GM19438 (cell line): ENCODE measurements around the gene UBR2.
"Not testable (repeated sequence)": the region's sequence is repeated elsewhere in the genome, so short reads cannot be mapped to it uniquely, and the experiment has no call there.

ENCODE experiments used
- ATAC-seq: cut with Tn5 transposase; IDR thresholded peaks from one replicate; pipeline ENCODE4 v1.9.1; 2021; ENCODE audit warnings: low read depth; ENCODE audit not compliant: unreplicated experiment

The UBR2 gene

GRCh38 chr6:42689371-42689770, 125.5 kb downstream of the UBR2 start:
- no peak for ATAC-seq

GRCh38 chr6:42690151-42690702, 126.4 kb downstream of the UBR2 start:
- ATAC-seq = no peak

GRCh38 chr6:42690872-42691271, 127.0 kb downstream of the UBR2 start:
- ATAC-seq = no peak

GRCh38 chr6:42692137-42692911, 128.5 kb downstream of the UBR2 start:
- ATAC-seq = no peak

- ATAC-seq = no peak
Measured at GRCh38 chr6:42693725-42694323, 130.0 kb downstream of the UBR2 start.

GRCh38 chr6:42694586-42694985, 130.8 kb downstream of the UBR2 start:
- no peak for ATAC-seq

GRCh38 chr6:42696526-42697267, 132.9 kb downstream of the UBR2 start:
- ATAC-seq = no peak

GRCh38 chr6:42697268-42697655, 133.4 kb downstream of the UBR2 start:
- no peak for ATAC-seq

GRCh38 chr6:42698217-42698616, 134.4 kb downstream of the UBR2 start:
- no peak for ATAC-seq

- ATAC-seq = no peak
Measured at GRCh38 chr6:42702200-42702599, 138.4 kb downstream of the UBR2 start.

- not testable (repeated sequence) for ATAC-seq
Measured at GRCh38 chr6:42702786-42703185, 139.0 kb downstream of the UBR2 start.

GRCh38 chr6:42704251-42704936, 140.6 kb downstream of the UBR2 start:
- no peak for ATAC-seq

GRCh38 chr6:42704937-42705374, 141.1 kb downstream of the UBR2 start:
- no peak for ATAC-seq

- no peak for ATAC-seq
Measured at GRCh38 chr6:42707595-42707994, 143.8 kb downstream of the UBR2 start.

- no peak for ATAC-seq
Measured at GRCh38 chr6:42708096-42708495, 144.3 kb downstream of the UBR2 start.

GRCh38 chr6:42709871-42710270, 146.0 kb downstream of the UBR2 start:
- no peak for ATAC-seq

GRCh38 chr6:42710316-42710715, 146.5 kb downstream of the UBR2 start:
- no peak for ATAC-seq

GRCh38 chr6:42711930-42712329, 148.1 kb downstream of the UBR2 start:
- ATAC-seq = no peak

GRCh38 chr6:42714098-42714761, 150.4 kb downstream of the UBR2 start:
- no peak for ATAC-seq

- ATAC-seq = no peak
Measured at GRCh38 chr6:42715871-42716270, 152.0 kb downstream of the UBR2 start.
